GM18873 (cell line): ENCODE measurements around the gene ADORA3.
"Not testable (repeated sequence)": the region's sequence is repeated elsewhere in the genome, so short reads cannot be mapped to it uniquely, and the experiment has no call there.

Experiments used
- ATAC-seq: cut with Tn5 transposase; IDR thresholded peaks from one replicate; pipeline ENCODE4 v1.9.1; 2021; ENCODE audit warnings: mild to moderate bottlenecking, moderate library complexity, moderate number of reproducible peaks; ENCODE audit not compliant: unreplicated experiment, low FRiP score

ADORA3 gene

DNA sequence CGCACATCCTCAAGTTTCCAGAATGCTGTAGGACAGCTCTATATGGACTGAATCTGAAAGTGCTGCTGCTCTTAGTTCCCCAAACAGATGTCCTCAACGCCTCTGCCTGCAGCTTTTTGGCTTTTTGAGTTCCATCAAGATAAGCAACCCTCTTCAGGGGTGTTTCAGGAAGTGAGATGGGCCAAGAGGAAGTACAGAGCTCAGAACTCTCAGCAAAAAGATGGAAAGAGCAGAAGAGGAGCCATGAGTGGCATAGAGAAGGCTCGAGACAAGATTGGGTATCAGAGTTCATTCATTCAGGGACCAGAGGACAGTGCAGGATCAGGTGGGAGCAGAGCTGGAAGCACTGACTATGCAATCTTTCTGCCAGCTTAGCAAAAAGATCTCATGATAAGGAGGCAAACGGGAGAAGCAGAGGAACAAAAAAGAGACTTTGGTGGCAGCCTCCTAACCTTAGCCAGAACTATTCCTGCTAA is at the start of gene ADORA3, which contains the start of gene TMIGD3:
ADORA3 (minus strand) TSS at position 49 of the 476 bp plus-strand sequence. CDS start 279 bp downstream, outside the sequence.
TMIGD3 (minus strand) TSS at position 49 of the 476 bp plus-strand sequence. CDS start 279 bp downstream, outside the sequence.
- ATAC-seq = no peak

DNA sequence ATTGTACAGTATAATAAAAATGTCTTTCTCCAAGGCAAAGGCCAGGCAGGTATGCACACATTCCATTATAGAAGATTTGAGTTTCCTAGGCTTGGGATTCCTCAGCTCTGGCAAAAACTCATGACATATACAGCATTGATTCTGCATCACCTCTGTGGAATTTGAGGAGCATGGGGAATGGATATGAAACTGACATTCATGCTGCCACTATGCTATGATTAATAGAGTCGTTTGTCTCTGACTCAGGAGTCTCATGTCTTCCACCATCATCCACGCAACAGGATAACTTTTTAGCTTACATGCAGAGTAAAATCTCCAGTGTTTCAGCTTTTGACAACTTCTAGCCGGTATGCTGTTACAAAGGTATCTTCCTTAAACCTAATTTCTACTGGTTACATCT is 49.8 kb upstream of the ADORA3 start:
- no peak for ATAC-seq

DNA sequence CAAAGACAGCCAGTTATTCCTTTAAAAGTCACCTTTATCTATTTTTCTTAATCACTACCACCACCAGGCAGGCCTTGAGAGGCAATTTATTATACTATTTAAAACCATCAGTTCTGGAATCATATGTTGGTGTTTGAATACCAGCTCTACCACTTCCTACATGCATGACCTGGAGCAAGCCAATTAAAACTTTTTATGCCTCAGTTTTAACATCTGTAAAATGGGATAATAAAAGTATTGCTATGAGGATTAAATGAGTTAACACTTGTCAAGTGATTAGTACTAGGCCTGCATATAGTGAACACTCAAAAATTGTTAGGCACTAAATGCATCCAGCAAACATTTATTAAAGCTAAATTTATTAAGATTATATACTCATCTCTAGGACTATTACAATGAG is 49.2 kb upstream of the ADORA3 start:
- no peak for ATAC-seq

DNA sequence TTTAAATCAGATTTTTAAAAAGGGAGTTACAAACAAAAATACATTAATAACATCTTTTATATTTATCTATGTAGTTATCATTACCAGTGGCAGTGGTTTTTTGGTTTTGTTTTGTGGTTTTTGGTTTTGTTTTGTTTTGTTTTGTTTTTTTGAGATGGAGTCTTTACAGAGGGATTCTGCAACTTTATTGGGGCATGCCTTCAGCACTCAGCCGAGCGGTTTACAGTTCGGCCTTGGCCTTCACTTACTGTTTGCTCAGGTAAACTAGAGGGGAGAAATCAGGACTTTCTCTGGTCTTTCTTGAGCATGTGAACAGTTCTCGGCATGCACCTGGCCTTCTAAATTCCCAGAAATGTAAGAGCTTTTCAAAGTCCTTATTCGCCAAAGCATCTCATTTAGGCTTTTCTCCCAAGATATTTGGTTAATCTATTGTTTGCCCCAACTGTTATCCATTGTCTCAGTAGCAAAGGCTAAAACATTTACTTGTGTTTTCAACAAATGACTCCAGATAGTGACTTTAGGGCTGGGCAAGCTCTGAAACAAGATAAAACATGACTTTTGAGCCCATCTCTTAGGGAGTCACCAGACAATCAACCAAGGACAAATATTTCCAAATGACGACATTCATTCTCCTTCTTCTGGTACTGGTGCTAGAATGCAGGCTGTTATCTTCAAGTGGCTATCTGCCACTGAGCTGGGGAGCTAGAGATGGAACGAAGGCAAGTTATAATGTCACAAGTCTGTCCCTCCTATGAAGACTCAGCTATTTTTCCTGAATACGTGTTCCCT is 48.4 kb upstream of the ADORA3 start:
- ATAC-seq = no peak

DNA sequence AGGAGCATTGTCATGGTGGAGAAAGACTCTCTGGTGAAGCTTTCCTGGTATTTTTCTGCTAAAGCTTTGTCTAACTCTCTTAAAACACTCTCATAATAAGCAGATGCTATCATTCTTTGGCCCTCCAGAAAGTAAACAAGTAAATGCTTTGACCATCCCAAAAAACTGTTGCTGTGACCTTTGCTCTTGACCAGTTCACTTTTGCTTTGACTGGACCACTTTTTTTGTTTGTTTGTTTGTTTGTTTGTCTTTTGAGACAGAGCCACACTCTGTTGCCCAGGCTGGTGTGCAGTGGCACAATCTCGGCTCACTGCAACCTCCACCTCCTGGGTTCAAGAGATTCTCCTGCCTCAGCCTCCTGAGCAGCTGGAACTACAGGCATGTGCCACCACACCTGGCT is 44.4 kb upstream of the ADORA3 start:
- not testable (repeated sequence) for ATAC-seq

DNA sequence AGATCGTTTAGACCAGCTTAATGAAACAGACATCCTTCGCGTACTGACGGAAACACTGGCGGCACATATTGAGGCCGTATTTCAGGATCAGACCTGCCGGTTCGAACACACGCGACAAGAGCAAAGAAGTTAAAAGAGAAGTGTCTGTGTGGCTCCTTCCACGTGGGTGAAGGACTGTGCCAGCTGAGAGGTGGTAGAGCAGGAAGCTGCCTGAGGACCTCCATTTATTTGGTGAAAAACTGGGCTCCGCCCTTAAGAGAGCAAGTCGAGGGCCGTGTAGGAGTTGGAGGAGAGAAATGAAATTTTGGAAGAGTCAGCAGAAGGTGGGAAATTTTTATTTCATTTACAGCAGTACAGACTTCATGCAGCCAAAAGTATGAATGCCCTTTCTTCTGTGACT is 38.8 kb upstream of the ADORA3 start:
- no peak for ATAC-seq

DNA sequence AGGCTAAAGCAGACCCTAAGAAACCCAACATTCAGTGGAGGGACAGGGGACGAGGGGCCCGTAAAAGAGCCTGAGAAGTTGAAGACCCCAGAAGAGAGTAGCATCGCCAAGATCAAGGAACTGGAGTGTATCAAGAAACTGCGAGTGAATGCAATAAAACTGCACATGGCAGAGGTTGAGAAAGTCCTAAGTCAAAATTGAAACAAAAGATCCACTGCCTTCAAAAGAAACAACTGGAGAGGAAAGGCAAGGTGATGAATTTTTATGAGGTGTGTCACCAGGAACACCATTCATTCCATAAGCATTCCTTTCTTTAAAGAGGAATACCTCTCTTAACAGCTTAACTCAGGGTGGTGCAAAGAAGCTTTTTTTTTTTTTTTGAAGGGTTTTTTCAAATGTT is 38.3 kb upstream of the ADORA3 start:
- ATAC-seq = no peak

DNA sequence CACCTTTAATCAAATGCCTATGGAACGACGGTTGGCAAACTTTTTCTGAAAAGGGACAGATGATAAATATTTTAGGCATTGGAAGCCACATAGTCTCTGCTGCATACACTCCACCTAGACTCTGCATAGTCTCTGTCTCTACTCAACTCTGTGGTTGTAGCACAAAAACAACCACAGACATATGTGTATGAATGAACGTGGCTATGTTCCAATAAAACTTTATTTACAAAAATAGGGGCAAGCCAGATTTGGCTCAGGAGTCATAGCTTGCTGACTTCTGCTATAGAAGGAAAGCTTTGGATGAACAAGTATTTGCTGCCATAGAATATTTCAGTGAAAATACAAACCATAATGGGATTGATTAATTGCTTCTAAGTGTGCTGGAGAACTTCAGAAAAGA is 37.5 kb upstream of the ADORA3 start:
- ATAC-seq = no peak

DNA sequence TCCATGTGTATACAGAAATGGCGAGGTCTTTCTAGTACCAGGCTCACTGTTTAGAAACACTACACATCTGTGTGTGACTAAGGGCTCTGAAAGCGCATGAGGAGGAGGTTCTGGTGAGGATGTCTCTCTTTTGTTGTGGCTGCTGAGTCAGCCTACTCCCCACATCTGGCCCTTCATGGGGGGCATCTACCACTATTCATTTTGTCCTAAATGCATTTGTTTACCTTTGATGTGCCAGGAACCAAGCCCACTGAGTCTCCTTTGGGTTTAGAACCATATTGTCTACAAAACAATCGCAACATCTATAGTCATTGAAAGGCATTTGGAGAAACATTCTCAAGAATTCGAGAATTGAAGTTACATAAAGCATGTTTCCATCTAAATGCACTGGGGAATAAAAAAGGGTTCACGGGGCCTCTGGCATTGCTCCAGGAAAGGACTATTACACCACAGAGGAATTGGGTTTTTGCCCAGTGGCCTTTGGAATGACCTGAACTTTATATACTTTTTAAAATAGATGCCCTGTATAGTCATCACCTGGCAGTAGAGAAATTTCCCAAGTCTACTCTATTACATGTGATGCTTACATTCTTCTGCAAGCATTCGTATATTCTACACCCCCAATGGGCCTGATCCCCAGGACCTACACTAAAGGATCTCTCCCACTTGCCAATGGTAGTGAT is 35.1 kb upstream of the ADORA3 start:
- no peak for ATAC-seq

DNA sequence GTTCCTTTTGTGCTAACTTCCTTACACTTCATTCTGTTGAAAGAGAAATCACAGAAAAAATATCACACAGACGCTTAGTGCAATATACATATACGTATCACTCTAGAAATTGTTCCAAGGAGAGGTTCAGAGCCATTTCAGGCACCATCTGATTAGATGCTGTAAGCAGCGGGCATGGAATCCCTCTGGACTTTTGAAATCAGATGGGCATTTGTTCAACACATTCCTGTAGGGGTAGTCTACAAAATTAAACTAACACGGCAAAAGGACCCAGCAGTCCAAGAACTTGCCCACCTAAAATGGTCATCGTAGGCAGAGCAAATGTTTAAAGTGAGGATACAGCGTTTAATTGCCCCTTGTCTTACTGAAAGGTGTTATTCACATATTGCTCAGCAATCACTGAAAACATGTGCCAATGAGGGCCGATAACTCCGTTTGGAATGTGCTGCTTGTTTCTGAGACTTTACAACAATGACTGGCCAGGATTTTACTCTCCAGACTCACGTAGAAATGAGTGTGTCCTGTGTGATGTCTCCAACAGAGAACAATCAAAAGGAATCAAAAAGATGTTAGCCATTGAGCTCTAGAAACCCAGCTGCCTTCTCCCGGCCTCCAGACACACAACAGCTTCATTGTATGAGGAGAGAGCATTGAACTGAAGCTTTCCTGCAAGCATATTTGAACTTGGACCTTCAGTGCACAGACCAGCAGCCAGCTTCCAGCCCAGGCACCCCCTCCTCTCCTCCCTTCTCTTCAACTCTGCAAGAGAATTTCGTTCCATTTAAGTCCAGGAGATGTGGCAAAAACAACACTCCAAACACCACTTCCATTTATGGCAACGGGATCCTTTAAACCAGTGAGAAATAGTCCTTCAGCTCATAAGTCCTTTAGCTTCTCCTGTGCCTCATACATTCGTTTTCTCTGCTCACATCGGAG is 32.1 kb upstream of the ADORA3 start:
- no peak for ATAC-seq

DNA sequence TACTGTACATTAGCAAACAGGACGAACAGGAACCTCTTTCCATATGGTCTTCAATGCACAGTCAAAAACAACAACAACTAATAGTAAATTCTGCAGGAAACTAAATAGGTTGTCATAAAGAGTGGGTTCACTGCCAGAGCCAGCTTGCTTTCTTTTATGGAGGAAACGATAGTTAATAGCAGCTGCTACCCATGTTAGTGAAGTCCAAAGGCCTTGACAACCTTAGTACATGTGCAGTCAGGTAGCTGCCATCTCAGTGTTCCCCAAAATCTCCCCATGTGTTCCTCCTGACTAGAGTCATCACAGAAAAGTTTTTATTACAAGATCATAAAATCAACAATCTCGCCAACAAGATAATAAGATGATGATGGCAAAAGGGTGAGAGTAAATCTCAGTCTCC is 16.6 kb upstream of the ADORA3 start:
- ATAC-seq = no peak

DNA sequence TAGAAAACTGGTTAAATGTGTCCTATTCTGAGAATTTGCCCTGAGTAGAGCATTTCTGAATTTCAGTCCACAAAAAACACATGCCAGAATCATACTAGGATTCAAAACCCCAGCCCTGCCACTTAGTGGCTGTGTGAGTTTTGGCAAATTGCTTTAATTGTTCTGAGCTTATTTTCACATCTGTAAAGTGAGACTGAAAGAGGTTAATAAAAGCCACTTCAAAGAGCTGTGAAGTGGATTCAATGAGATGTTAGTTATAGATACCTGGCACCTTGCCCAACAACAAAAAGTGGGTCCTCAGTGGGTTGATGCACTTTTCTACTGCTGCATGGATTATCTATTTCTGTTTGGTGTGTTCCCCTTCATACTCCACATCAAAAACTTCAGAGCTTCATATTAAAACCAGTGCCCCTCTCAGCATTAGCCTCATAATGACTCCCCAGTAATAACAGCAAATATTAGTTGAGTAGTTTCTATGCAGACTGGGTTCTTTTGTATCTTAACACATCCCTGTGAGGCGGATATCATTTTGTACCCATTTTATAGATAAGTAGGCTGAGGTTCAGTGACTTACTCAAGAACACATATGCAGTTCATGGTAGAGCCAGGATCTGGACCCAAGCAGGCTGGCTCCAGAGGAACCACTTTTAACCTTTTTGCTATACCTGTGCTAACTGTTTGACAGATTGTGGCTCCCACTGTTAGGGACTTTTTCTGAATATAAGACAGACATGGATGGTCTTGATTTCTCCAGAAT is 14.2 kb upstream of the ADORA3 start:
- no peak for ATAC-seq

DNA sequence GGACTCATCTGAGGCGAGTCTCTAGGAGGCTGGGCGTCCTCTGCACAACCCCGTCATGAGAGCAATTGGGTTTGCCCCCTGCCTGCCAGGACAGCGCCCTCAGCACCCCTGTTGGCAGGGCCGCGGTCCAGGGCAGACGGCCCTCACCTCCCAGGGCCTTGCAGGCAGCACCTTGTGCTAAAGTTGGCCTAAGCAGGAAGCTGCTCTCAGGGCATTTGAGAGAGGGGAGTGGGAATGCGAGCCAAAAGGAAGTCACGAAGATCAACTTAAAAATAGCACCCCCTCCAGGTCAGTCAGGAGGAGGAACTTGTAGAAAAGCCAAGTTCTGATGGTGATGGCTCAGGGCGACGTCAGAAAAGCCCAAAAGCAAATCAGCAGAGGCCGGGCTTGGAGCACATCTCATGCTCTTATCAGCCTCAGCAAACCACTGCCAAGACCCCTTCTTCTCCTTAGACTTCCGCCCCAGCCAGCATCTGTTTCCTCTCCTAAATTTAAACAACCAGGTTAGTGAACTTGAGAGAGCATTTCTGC is 12.6 kb upstream of the ADORA3 start:
- ATAC-seq = no peak

DNA sequence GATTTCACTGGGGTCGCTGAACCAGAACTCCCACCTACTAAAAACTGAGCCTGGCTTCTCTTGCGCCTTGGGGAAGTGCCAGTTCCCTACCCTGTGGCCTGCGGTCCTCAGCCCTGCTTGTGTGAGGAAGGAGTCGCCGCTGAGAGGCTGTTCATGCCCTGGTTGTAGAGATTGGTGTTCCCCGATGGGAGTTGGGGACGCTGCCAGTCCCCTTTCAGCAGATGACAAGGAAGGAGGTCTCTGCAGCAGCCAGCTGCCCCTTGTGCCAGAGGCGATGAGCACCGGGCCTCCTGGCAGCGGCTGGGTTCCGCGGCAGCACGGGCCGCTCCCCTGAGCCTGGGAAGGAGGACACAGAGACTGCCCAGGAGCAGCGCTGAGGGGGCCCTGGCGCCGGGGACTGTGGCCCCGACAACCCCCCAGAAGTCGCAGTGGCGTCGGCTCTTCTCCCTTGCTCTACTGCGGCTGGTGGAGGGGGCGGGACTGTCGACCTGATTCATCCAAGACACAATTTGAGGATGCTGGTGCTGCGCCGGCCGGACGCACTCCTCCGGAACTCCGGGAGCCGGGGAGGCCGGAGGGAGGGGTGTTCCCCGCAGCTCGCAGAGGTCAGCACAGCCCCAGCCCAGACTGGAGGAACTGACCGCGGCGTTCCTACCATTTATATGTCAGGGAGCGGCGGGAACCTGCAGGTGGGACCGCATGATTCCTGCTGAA is 12.0 kb upstream of the ADORA3 start:
- no peak for ATAC-seq

DNA sequence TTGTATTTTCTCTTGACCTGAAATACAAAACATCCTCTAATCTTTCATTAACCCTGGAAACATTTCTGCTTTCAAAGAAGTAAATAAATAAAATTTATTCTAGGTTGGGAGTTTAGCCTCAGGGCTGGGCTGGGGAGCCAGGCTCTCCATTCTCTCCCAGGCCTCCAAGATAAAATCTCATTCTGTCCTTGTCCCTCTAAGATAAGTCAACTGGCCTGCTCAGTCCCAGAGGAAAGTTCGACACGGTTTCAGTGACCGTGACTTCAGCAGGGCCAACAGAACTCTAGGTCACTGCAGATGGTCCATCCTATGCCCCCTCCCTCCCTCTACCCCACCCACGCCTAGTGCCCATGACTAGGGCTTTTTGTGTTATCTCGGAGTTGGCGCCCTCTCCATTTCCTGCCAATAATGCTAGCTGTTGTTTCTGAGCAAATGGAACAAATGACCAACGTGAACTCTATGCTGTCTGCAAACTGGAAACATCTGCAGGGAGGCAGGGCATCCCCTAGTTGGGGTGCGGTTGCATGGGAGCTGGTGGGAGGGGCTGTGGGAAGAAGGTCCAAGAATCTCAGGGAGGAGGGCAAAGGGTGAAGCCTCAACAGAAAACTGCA is 10.1 kb upstream of the ADORA3 start:
- no peak for ATAC-seq

DNA sequence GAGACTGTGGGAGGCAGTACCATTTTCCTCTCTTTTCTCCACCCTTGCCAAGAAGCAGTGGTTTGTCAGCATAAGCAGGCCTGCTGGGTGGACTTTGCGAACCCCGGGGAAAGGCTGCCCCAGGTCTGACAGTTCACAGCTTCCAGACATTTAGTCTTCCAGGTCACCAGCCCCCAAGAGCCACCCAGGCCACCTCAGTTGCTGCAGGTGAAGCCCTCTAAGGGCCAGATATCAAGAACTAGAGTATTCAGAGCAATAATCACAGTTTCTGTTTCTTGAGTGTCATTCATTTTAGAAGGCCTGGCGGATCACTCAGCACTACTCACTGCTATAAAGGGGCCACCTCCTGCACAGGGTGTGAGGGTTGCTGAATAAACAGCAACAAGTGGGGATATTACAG is 9.5 kb upstream of the ADORA3 start:
- ATAC-seq = no peak

DNA sequence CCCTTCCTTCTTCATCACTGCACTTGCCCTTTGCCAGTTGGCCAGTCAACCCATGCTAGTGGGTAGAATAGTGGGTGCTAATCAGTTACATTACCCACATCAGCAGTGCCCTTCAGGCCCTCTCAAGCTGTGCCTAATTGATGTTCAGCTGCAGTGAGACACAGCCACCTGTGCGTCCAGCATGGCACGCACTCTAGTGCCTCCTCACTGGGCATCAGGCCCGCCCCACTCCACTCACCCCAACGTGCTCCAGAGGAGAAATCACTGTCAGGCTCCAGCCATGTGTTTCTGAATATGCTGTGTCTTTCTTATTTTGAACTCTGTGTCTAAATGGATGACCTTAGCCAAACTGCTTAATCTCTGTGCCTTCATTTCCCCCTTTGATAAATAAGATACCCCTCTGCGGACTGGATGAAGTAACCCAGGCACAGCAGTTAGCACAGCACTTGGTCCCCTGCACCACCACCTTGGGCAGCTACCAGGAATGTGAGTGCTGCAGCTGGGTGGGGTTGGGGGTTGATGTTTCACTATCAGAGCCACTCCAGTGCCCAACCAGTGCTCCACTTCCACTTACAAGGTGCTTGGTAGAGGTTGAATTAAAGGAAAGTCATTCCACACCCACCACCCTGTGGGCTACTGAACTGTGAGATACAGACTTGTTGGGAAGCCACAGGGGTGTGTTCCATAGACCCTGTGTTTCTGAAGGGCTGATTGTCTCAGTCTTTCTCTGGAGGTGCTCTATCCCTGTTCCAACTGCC is 8.9 kb upstream of the ADORA3 start:
- no peak for ATAC-seq

DNA sequence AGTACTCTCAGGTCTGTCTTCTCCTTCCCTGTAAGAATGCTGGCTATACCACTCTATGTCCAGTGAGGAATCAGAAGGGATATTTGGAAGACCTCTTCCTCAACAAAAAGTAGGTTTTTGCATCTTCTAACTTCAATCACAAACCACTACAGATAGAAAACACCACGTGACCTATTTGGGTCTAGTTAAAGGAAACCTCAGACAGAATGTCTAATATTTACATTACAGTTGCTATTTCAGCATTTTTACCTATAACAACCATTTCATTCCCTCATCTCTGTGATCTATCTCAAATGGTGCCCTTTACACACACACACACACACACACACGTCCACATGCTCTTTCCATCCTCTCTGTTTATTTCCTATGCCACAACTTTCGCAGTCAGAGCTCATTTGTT is 7.9 kb upstream of the ADORA3 start:
- ATAC-seq = no peak
